Activated B cell treated with CpG ODN at 0.5 μM for 24 hours (primary cell): Measurements from ENCODE around the gene STPG1. TPM values are rescaled to one million over a fixed set of nuclear protein-coding genes. Genes with fewer than 3 reads are reported as not detected.
A peak's percentile ranks its signal among the peaks of the same experiment; 100 is the strongest.
"Not testable (repeated sequence)": the region's sequence is repeated elsewhere in the genome, so short reads cannot be mapped to it uniquely, and the experiment has no call there.

Experiments
- ATAC-seq: fragments of 200-7000 bp; cut with Tn5 transposase; one replicate; pipeline ENCODE4 v1.10.0; 2021; ENCODE audit warnings: low read depth, mild to moderate bottlenecking, moderate library complexity
- CTCF ChIA-PET: fragments of 350-600 bp; sonication (Branson Sonifier 250); formaldehyde crosslinking; loops from one replicate; lab custom pipeline; 2021; ENCODE audit warnings: antibody characterized with exemption; lab: Charles Lee
- POLR2A ChIA-PET: fragments of 350-600 bp; sonication (Branson Sonifier 250); formaldehyde crosslinking; loops from one replicate; lab custom pipeline; 2021; ENCODE audit warnings: antibody characterized with exemption; lab: Charles Lee
- DNase-seq: peaks from one replicate; pipeline ENCODE4 v3.0.0; 2022
- H3K27ac Mint-ChIP-seq: one replicate; pipeline ENCODE4 v1.8.0; 2020; ENCODE audit warnings: mixed read lengths
- H3K27me3 Mint-ChIP-seq: one replicate; pipeline ENCODE4 v1.8.0; 2021; ENCODE audit warnings: mixed read lengths
- H3K36me3 Mint-ChIP-seq: one replicate; pipeline ENCODE4 v1.8.0; 2021; ENCODE audit warnings: low read depth, mixed read lengths
- H3K4me1 Mint-ChIP-seq: one replicate; pipeline ENCODE4 v1.8.0; 2021; ENCODE audit warnings: mixed read lengths
- H3K4me3 Mint-ChIP-seq: one replicate; pipeline ENCODE4 v1.8.0; 2020; ENCODE audit warnings: mild to moderate bottlenecking, mixed read lengths
- H3K9me3 Mint-ChIP-seq: one replicate; pipeline ENCODE4 v1.8.0; 2020; ENCODE audit warnings: mixed read lengths
- CTCF ChIP-seq: fragments of 200-600 bp; IDR thresholded peaks from one replicate; pipeline ENCODE4 v1.8.0; 2022; ENCODE audit warnings: antibody characterized with exemption, mild to moderate bottlenecking
- intact Hi-C: fragments of 100-400 bp; cut with micrococcal nuclease; formaldehyde crosslinking; loops from one replicate; pipeline ENCODE4 v1.15.1; 2024
- total RNA-seq: library from RNA; stranded (reverse); gene quantifications from 2 replicates; pipeline ENCODE4 v1.2.3, GENCODE V29; 2022

Gene STPG1, protein sequence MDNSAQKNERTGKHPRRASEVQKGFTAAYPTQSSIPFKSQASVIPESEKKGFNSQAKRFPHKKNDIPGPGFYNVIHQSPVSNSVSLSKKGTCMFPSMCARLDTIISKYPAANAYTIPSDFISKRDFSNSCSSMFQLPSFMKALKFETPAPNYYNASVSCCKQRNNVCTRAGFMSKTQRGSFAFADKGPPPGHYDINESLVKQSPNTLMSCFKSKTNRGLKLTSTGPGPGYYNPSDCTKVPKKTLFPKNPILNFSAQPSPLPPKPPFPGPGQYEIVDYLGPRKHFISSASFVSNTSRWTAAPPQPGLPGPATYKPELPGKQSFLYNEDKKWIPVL
- 5.5 and 7.4 TPM in 2 replicates for total RNA-seq

GRCh38 chr1:24413350-24414163, at the start of gene STPG1:
STPG1 (minus strand) TSS chr1:24413782; CDS start chr1:24401388, 12,394 bp downstream.
- Mint-ChIP-seq H3K9me3 (no peaks in the 10 kb centered on the region), H3K27ac (peak within 1 kb of the TSS; percentile 85), H3K27me3 (no peaks in the 10 kb centered on the region), H3K4me1 (peaks cover 47% of the 10 kb centered on the region), H3K36me3 (peaks cover 11% of the 10 kb centered on the region), H3K4me3 (peak within 1 kb of the TSS; percentile 98)
- ChIA-PET POLR2A (interaction anchor here (0.6 to 4.4 kb wide), 10 partner anchors 16 to 1904 kb away, joined by 3 to 42 read pairs (median 4); partner anchors contain the start of genes RCAN3 and SRSF10), CTCF (interaction anchor here (0.6 to 5.9 kb wide), 9 partner anchors 21 to 263 kb away, joined by 3 to 74 read pairs (median 4); no protein-coding TSS in a partner anchor)
- intact Hi-C loops, result loop anchor here (1.0 to 10.0 kb wide), 3 partner anchors 40 to 1069 kb away; partner anchors contain the start of genes HNRNPR and RSRP1
- TF ChIP-seq CTCF, result no peak
- DNase-seq, result peak; percentile 77
- ATAC-seq, result peak; percentile 53

DNA sequence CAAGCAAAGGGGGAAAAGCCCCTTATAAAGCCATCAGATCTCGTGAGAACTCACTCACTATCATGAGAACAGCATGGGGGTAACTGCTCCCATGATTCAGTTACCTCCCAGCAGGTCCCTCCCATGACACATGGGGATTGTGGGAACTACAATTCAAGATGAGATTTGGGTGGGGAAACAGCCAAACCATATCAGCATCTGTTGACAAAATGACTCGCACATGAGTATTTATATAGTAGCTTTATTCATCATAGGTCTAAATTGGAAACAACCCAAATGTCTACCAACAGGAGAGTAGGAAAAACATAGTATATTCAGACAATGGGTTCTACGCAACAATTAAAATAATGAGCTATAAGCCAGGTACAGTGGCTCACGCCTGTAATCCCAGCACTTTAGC, 48.5 kb upstream of the STPG1 start:
- H3K9me3 Mint-ChIP-seq, H3K27me3 Mint-ChIP-seq, H3K4me1 Mint-ChIP-seq, CTCF ChIA-PET, DNase-seq, intact Hi-C loops, H3K4me3 Mint-ChIP-seq, ATAC-seq, H3K27ac Mint-ChIP-seq: not testable (repeated sequence)
- POLR2A ChIA-PET, result interaction anchor here (0.5 kb wide), 1 partner anchor 1006 kb away, joined by 4 read pairs; no protein-coding TSS in a partner anchor
- peaks cover 83% of the 10 kb centered on the region for H3K36me3 Mint-ChIP-seq

- Mint-ChIP-seq H3K36me3 (peaks cover 85% of the 10 kb centered on the region), H3K9me3 (no peaks in the 10 kb centered on the region), H3K4me1 (no peaks in the 10 kb centered on the region), H3K4me3 (no peak overlapping the region), H3K27ac (no peak overlapping the region), H3K27me3 (no peaks in the 10 kb centered on the region)
- ATAC-seq (no peak), DNase-seq (no peak)
- CTCF ChIA-PET, result no interaction called here
- intact Hi-C loops, result no loop called here
- POLR2A ChIA-PET, result interaction anchor here (0.6 kb wide), 1 partner anchor 37 kb away, joined by 4 read pairs; no protein-coding TSS in a partner anchor
- no peak for TF ChIP-seq CTCF
These were observed 46.1 kb upstream of the STPG1 start for GRCh38 chr1:24459551-24460266.

GRCh38 chr1:24457866-24458265, 44.3 kb upstream of the STPG1 start:
- Mint-ChIP-seq H3K27me3 (no peaks in the 10 kb centered on the region), H3K4me3 (no peak overlapping the region), H3K27ac (no peak overlapping the region), H3K9me3 (no peaks in the 10 kb centered on the region), H3K4me1 (no peaks in the 10 kb centered on the region), H3K36me3 (peaks cover 87% of the 10 kb centered on the region)
- ChIA-PET POLR2A (no interaction called here), CTCF (no interaction called here)
- no peak for TF ChIP-seq CTCF
- intact Hi-C loops, result no loop called here
- ATAC-seq, result no peak
- no peak for DNase-seq

DNA sequence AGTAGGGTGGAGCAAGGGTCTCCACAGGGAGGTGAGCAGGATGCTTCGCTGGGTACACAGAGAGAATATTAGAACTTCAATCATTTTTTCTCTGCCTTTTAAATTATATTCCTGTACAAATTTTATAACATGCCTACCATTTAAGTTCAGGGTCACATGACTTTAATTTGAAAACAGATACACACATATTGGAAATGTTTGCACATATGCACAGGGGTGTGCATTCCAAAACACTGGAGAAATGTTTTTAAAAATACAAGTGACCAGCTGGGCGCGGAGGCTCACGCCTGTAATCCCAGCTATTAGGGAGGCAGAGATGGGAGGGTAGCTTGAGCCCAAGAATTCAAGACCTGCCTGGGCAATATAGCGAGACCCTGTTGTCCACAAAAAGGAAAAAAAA, 41.7 kb upstream of the STPG1 start:
- H3K4me3 Mint-ChIP-seq, result no peak overlapping the region
- H3K27me3 Mint-ChIP-seq, result no peaks in the 10 kb centered on the region
- ATAC-seq, result no peak
- no peak for DNase-seq
- H3K9me3 Mint-ChIP-seq, result no peaks in the 10 kb centered on the region
- TF ChIP-seq CTCF, result no peak
- ChIA-PET POLR2A (no interaction called here), CTCF (no interaction called here)
- intact Hi-C loops, result no loop called here
- H3K4me1 Mint-ChIP-seq, result no peaks in the 10 kb centered on the region
- H3K27ac Mint-ChIP-seq, result no peak overlapping the region
- peaks cover 90% of the 10 kb centered on the region for H3K36me3 Mint-ChIP-seq
